ENCODE data around the gene ZNF646.

ZNF646 gene

GRCh38 chr16:31063843-31064611, 10.2 kb upstream of the ZNF646 start:
- DNase-seq, result no peak

- no peak for DNase-seq
These were observed 9.2 kb upstream of the ZNF646 start for GRCh38 chr16:31064882-31065461.

GRCh38 chr16:31067342-31067741, 6.9 kb upstream of the ZNF646 start:
- DNase-seq, result no peak

- no peak for DNase-seq
These were observed 2.4 kb upstream of the ZNF646 start for GRCh38 chr16:31071861-31072260.

GRCh38 chr16:31072540-31073141, 1.6 kb upstream of the ZNF646 start:
- no peak for DNase-seq

GRCh38 chr16:31073142-31073969, 866 bp upstream of the ZNF646 start:
- DNase-seq, result peak; percentile 84 to 89

GRCh38 chr16:31074814-31075183, 577 bp downstream of the ZNF646 start:
- DNase-seq, result no peak

- no peak for DNase-seq
These were observed 2.1 kb downstream of the ZNF646 start for GRCh38 chr16:31076319-31076718.

GRCh38 chr16:31077024-31077423, 2.8 kb downstream of the ZNF646 start:
- no peak for DNase-seq

- no peak for DNase-seq
These were observed 3.6 kb downstream of the ZNF646 start for GRCh38 chr16:31077592-31078396.

GRCh38 chr16:31078597-31079341, 4.5 kb downstream of the ZNF646 start:
- DNase-seq, result no peak

- no peak for DNase-seq
These were observed 5.2 kb downstream of the ZNF646 start for GRCh38 chr16:31079342-31079944.

- no peak for DNase-seq
These were observed 5.9 kb downstream of the ZNF646 start for GRCh38 chr16:31080035-31080629.

GRCh38 chr16:31080756-31081419, 6.7 kb downstream of the ZNF646 start:
- no peak for DNase-seq

- no peak for DNase-seq
These were observed 7.5 kb downstream of the ZNF646 start for GRCh38 chr16:31081428-31082351.

- no peak for DNase-seq
These were observed 8.3 kb downstream of the ZNF646 start for GRCh38 chr16:31082368-31083045.

- DNase-seq, result no peak
These were observed 8.9 kb downstream of the ZNF646 start for GRCh38 chr16:31083081-31083480.

- DNase-seq, result no peak
These were observed 9.3 kb downstream of the ZNF646 start for GRCh38 chr16:31083556-31083955.

- no peak for DNase-seq
These were observed 9.8 kb downstream of the ZNF646 start for GRCh38 chr16:31083981-31084380.
